Muscle of arm (tissue), 12 donors: Measurements from ENCODE around the gene VOPP1. TPM values are rescaled to one million over a fixed set of nuclear protein-coding genes. Genes with fewer than 3 reads are reported as not detected.
"Not testable (repeated sequence)": the region's sequence is repeated elsewhere in the genome, so short reads cannot be mapped to it uniquely, and the experiment has no call there.

ENCODE experiments used
- DNase-seq: peaks from one replicate; pipeline ENCODE4 v3.0.0-alpha.2; 2013
- polyA plus RNA-seq, 12 donors: library from polyadenylated mRNA; unstranded; fragments of 120-200 nt; gene quantifications; one replicate each; pipeline ENCODE4 v1.2.1, GENCODE V29; 2013; ENCODE audit not compliant: insufficient read length in 12 of 12

VOPP1 gene
- polyA plus RNA-seq, 12 donors = 18.8 to 54.0 (median 25.8) TPM; not detected in 1

GRCh38 chr7:55515569-55516279 lies 56.6 kb downstream of the VOPP1 start:
- no peak for DNase-seq

- DNase-seq = no peak
These were observed 57.6 kb downstream of the VOPP1 start for GRCh38 chr7:55514546-55515265.

GRCh38 chr7:55513868-55514267 lies 58.4 kb downstream of the VOPP1 start:
- no peak for DNase-seq

GRCh38 chr7:55512635-55513191 lies 59.6 kb downstream of the VOPP1 start:
- no peak for DNase-seq

GRCh38 chr7:55510621-55511020 lies 61.7 kb downstream of the VOPP1 start:
- DNase-seq = no peak

- DNase-seq = not testable (repeated sequence)
These were observed 62.1 kb downstream of the VOPP1 start for GRCh38 chr7:55510206-55510605.

- DNase-seq = no peak
These were observed 63.0 kb downstream of the VOPP1 start for GRCh38 chr7:55509322-55509721.

- DNase-seq = no peak
These were observed 63.9 kb downstream of the VOPP1 start for GRCh38 chr7:55508221-55509011.

GRCh38 chr7:55507743-55508142 lies 64.6 kb downstream of the VOPP1 start:
- DNase-seq = no peak

- no peak for DNase-seq
These were observed 67.2 kb downstream of the VOPP1 start for GRCh38 chr7:55504967-55505658.

- no peak for DNase-seq
These were observed 68.0 kb downstream of the VOPP1 start for GRCh38 chr7:55504093-55504859.

GRCh38 chr7:55502858-55503440 lies 69.4 kb downstream of the VOPP1 start:
- no peak for DNase-seq

GRCh38 chr7:55502124-55502857 lies 70.0 kb downstream of the VOPP1 start:
- no peak for DNase-seq

- no peak for DNase-seq
These were observed 70.7 kb downstream of the VOPP1 start for GRCh38 chr7:55501611-55502010.

- DNase-seq = no peak
These were observed 72.1 kb downstream of the VOPP1 start for GRCh38 chr7:55500117-55500756.

GRCh38 chr7:55499591-55499990 lies 72.7 kb downstream of the VOPP1 start:
- no peak for DNase-seq

- no peak for DNase-seq
These were observed 73.5 kb downstream of the VOPP1 start for GRCh38 chr7:55498770-55499169.

GRCh38 chr7:55498142-55498541 lies 74.2 kb downstream of the VOPP1 start:
- no peak for DNase-seq

GRCh38 chr7:55497521-55497920 lies 74.8 kb downstream of the VOPP1 start:
- DNase-seq = no peak
